DND-41 (cell line): ENCODE measurements around the gene TSHZ3.

Source experiments
- ATAC-seq: fragments of 200-7000 bp; cut with Tn5 transposase; 3 replicates; pipeline ENCODE4 v1.9.1; 2021; ENCODE audit warnings: low read depth; ENCODE audit not compliant: insufficient read depth
- DNase-seq: peaks from one replicate; pipeline ENCODE4 v3.0.0-alpha.2; 2020
- H2AFZ ChIP-seq: 2 replicates; pipeline ENCODE4 v1.6.0; 2012; ENCODE audit warnings: low read depth, low read length
- H3K27ac ChIP-seq: 2 replicates; pipeline ENCODE4 v1.5.1; 2012; ENCODE audit warnings: low read length, inconsistent platforms
- H3K27me3 ChIP-seq: fragments of 200-600 bp; sonication (generic); 2 replicates; pipeline ENCODE4 v1.6.0; 2012; ENCODE audit warnings: low read length, mild to moderate bottlenecking, inconsistent platforms; ENCODE audit not compliant: insufficient read depth, poor library complexity
- H3K36me3 ChIP-seq: 2 replicates; pipeline ENCODE4 v1.5.1; 2012; ENCODE audit warnings: low read length, inconsistent platforms; ENCODE audit not compliant: insufficient read depth
- H3K4me1 ChIP-seq: 2 replicates; pipeline ENCODE4 v1.5.1; 2012; ENCODE audit warnings: mild to moderate bottlenecking, low read length; ENCODE audit not compliant: insufficient read depth
- H3K4me2 ChIP-seq: 2 replicates; pipeline ENCODE4 v1.6.0; 2012; ENCODE audit warnings: mild to moderate bottlenecking, moderate library complexity, low read length, inconsistent platforms; ENCODE audit not compliant: insufficient read depth
- H3K4me3 ChIP-seq, 2 experiments: fragments of 200-600 bp in 1 of 2; shearing (Covaris generic) in 1 of 2; 2 replicates each; pipeline ENCODE4 v1.5.1; 2012 to 2016; ENCODE audit warnings: inconsistent platforms in 2 of 2, low read length in 2 of 2, mild to moderate bottlenecking in 2 of 2, low read depth in 1 of 2, moderate library complexity in 1 of 2
- H3K79me2 ChIP-seq: 2 replicates; pipeline ENCODE4 v1.6.0; 2012; ENCODE audit warnings: low read length, inconsistent platforms; ENCODE audit not compliant: insufficient read depth
- H3K9ac ChIP-seq: 2 replicates; pipeline ENCODE4 v1.6.0; 2012; ENCODE audit warnings: low read depth, mild to moderate bottlenecking, inconsistent platforms, low read length, moderate library complexity
- H3K9me3 ChIP-seq: 2 replicates; pipeline ENCODE4 v1.5.1; 2012; ENCODE audit warnings: low read length, moderate library complexity, mild to moderate bottlenecking, inconsistent platforms; ENCODE audit not compliant: insufficient read depth, severe bottlenecking
- H4K20me1 ChIP-seq: 2 replicates; pipeline ENCODE4 v1.6.0; 2012; ENCODE audit warnings: low read length; ENCODE audit not compliant: insufficient read depth
- EZH2 ChIP-seq: IDR thresholded peaks from 3 replicates; pipeline ENCODE4 v1.6.1; 2012; ENCODE audit warnings: borderline replicate concordance, low read depth, mild to moderate bottlenecking, moderate library complexity, low read length, inconsistent platforms; ENCODE audit not compliant: severe bottlenecking
- TF ChIP-seq, protein P1 (sequence below): IDR thresholded peaks from 2 replicates; pipeline ENCODE4 v1.5.1; 2012; ENCODE audit warnings: borderline replicate concordance, low read length, moderate library complexity, mild to moderate bottlenecking; ENCODE audit not compliant: poor library complexity, severe bottlenecking; ENCODE audit errors: extremely low read depth

TSHZ3 gene

DNA sequence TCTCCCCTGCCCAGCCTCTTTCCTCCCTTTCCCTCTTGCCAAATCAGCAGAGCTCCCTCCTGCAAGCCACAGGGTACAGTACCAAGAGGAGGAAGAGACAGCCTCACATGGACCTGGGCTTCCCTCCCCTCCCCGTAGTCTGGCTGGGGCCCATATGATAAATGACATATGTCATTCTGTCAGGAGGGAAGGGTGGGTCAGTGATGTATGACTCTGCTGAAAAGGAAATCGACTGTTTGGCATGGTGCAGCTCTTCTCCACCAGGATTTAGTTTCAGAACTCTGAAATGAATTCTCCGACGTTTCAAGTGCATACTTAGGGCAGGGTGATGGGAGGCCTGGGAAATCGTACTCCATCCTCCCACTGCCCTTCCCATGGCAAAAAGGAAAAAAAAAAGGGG lies 9.8 kb downstream of the TSHZ3 start:
- Histone ChIP-seq H3K9ac (peak overlapping the region; percentile 22), H4K20me1 (peaks cover 31% of the 10 kb centered on the region), H3K79me2 (peaks cover 71% of the 10 kb centered on the region), H3K9me3 (no peaks in the 10 kb centered on the region), H3K4me3 (peak overlapping the region in 1 of 2 experiments; percentile 42; a peak in 2 of 4 replicates), H3K4me2 (peak overlapping the region; percentile 64), H3K4me1 (peaks cover 58% of the 10 kb centered on the region), H2AFZ (no peak overlapping the region; the same call in 1 of the 2 replicates), H3K27ac (peak overlapping the region; percentile 83), H3K27me3 (no peaks in the 10 kb centered on the region), H3K36me3 (no peaks in the 10 kb centered on the region; the same call in 1 of the 2 replicates)
- no peak for TF ChIP-seq EZH2
- TF ChIP-seq, protein P1, sequence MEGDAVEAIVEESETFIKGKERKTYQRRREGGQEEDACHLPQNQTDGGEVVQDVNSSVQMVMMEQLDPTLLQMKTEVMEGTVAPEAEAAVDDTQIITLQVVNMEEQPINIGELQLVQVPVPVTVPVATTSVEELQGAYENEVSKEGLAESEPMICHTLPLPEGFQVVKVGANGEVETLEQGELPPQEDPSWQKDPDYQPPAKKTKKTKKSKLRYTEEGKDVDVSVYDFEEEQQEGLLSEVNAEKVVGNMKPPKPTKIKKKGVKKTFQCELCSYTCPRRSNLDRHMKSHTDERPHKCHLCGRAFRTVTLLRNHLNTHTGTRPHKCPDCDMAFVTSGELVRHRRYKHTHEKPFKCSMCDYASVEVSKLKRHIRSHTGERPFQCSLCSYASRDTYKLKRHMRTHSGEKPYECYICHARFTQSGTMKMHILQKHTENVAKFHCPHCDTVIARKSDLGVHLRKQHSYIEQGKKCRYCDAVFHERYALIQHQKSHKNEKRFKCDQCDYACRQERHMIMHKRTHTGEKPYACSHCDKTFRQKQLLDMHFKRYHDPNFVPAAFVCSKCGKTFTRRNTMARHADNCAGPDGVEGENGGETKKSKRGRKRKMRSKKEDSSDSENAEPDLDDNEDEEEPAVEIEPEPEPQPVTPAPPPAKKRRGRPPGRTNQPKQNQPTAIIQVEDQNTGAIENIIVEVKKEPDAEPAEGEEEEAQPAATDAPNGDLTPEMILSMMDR: no peak
- ATAC-seq (peak; percentile 27), DNase-seq (peak; percentile 52)

DNA sequence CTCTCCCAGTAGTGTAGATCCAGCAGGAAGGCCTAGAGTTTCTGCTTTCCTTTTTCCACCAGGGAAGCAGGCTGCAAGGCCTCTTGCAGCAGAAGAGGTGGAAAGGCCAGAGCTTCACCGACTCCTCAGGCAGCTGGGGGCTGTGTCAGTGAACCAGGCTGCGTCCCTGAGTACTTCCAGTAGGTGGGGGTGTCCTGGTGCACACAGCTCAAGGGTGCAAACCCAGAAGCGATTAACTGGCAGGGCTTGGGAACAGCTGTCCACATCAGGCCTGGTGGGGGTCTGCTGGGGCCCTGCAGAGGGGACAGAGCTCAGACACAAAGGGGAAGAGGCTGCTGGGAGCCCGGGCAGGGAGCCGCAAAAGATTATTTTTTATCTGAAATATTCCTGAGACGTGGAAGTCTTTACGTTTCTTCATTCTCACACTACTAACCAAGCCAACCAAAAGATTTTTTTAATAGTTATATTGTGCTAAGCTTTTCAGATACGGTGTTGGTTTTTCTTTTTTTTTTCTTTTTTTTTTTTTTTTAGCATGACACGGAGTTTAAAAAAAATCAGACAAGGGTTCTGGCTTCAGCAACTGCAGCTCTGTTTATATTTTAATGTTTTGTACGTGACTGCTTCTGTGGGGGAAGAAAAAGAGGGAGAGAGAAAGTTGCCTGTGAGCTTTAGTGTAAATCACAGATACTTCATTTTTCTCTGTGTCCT lies 11.0 kb downstream of the TSHZ3 start:
- no peaks in the 10 kb centered on the region for H3K9me3 ChIP-seq
- DNase-seq: peak; percentile 66
- H3K36me3 ChIP-seq: no peaks in the 10 kb centered on the region; the same call in 1 of the 2 replicates

DNA sequence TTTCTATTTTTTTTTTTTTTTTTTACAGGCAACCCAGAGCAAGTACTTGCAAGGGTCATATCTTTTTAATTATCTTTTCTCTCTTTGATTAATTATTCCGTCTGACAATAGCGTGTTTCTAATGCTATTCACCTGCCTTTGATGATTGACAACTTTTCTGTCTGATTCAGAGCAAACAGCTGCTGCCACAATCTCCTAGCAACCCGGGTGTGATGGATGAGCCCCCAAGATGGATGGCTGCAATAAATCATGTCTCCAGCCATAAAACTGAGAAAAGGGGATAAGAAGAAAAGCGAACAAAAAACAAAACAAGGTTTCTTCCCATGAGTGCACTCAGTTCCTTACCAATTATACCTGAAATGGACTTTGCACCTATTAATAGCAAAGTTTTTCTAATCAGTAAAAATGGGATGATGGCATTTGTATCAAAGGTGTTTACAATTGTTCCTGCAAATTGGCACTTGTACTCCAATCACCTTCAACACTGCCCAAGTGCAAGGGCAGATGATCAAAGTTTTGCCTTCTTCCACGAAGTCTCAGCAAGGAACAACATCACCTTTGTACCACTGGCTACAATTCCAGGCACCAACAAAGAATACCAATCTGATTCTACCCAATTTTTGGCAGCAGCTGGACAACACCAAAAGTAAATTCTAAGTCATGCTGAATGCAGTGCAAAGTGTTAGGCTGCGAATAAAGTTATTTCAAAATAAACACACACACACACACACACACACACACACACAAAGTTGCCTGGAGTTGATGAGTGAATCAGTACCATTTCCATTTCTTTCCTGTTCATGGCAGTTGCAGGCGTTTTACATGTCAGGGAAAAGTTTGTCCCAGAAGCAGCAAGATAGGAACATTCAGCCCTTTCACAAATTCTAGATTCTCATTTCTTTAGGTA lies 12.0 kb downstream of the TSHZ3 start:
- DNase-seq (no peak), ATAC-seq (no peak)
- Histone ChIP-seq H3K4me3 (no peak overlapping the region), H3K27ac (no peak overlapping the region), H3K36me3 (no peaks in the 10 kb centered on the region; the same call in 1 of the 2 replicates), H3K9ac (no peak overlapping the region), H3K79me2 (peaks cover 69% of the 10 kb centered on the region), H3K4me1 (peaks cover 41% of the 10 kb centered on the region), H4K20me1 (peaks cover 42% of the 10 kb centered on the region), H3K9me3 (no peaks in the 10 kb centered on the region), H2AFZ (no peak overlapping the region), H3K27me3 (no peaks in the 10 kb centered on the region), H3K4me2 (no peak overlapping the region)
- no peak for TF ChIP-seq EZH2
- TF ChIP-seq, protein P1: no peak

More for the DNA sequence above, 11.0 kb downstream of the TSHZ3 start:
- no peak overlapping the region for H3K4me3 ChIP-seq
- peaks cover 51% of the 10 kb centered on the region for H3K4me1 ChIP-seq
- H3K9ac ChIP-seq: no peak overlapping the region
- H3K4me2 ChIP-seq: no peak overlapping the region
- H3K79me2 ChIP-seq: peaks cover 73% of the 10 kb centered on the region
- H3K27me3 ChIP-seq: no peaks in the 10 kb centered on the region
- no peak overlapping the region for H3K27ac ChIP-seq
- peak; percentile 44 for ATAC-seq
- H2AFZ ChIP-seq: no peak overlapping the region
- TF ChIP-seq EZH2: no peak
- TF ChIP-seq, protein P1: peak; percentile 70
- peaks cover 35% of the 10 kb centered on the region for H4K20me1 ChIP-seq
